H9 (cell line): ENCODE results near the gene WT1. TPM values are rescaled to one million over a fixed set of nuclear protein-coding genes. Genes with fewer than 3 reads are reported as not detected.

ENCODE experiments used
- DNase-seq: peaks from one replicate; pipeline ENCODE4 v3.0.0-alpha.2; 2017
- H2AFZ ChIP-seq: one replicate; pipeline ENCODE4 v1.6.1; 2013; ENCODE audit warnings: mild to moderate bottlenecking, low read length, control low read depth, moderate library complexity
- H2AK5ac ChIP-seq: 2 replicates; pipeline ENCODE4 v1.6.1; 2013; ENCODE audit warnings: low read length, control low read depth, mixed read lengths; ENCODE audit not compliant: insufficient read length
- H2BK120ac ChIP-seq: one replicate; pipeline ENCODE4 v1.6.1; 2013; ENCODE audit warnings: low read depth, mild to moderate bottlenecking, low read length, control low read depth, inconsistent platforms; ENCODE audit not compliant: poor library complexity, severe bottlenecking
- H2BK12ac ChIP-seq: 2 replicates; pipeline ENCODE4 v1.6.1; 2013; ENCODE audit warnings: low read length, control low read depth, mixed read lengths, low read depth; ENCODE audit not compliant: insufficient read length
- H2BK15ac ChIP-seq: 2 replicates; pipeline ENCODE4 v1.6.1; 2013; ENCODE audit warnings: low read depth, low read length, control low read depth
- H2BK20ac ChIP-seq: one replicate; pipeline ENCODE4 v1.6.1; 2013; ENCODE audit warnings: low read depth, mild to moderate bottlenecking, low read length, control low read depth, inconsistent platforms; ENCODE audit not compliant: poor library complexity, severe bottlenecking
- H2BK5ac ChIP-seq: 2 replicates; pipeline ENCODE4 v1.6.1; 2013; ENCODE audit warnings: low read length, control low read depth, mixed read lengths; ENCODE audit not compliant: insufficient read length
- H3K14ac ChIP-seq: 2 replicates; pipeline ENCODE4 v1.6.1; 2013; ENCODE audit warnings: low read length, control low read depth; ENCODE audit not compliant: insufficient read depth
- H3K18ac ChIP-seq: 2 replicates; pipeline ENCODE4 v1.6.1; 2013; ENCODE audit warnings: low read depth, mild to moderate bottlenecking, mixed read lengths, low read length, control low read depth; ENCODE audit not compliant: insufficient read length
- H3K23ac ChIP-seq: 2 replicates; pipeline ENCODE4 v1.6.1; 2013; ENCODE audit warnings: low read length, control low read depth, mixed read lengths, low read depth; ENCODE audit not compliant: insufficient read length
- H3K23me2 ChIP-seq: 2 replicates; pipeline ENCODE4 v1.6.1; 2013; ENCODE audit warnings: low read depth, mild to moderate bottlenecking, mixed read lengths, low read length, control low read depth; ENCODE audit not compliant: insufficient read length, poor library complexity, severe bottlenecking
- H3K27ac ChIP-seq: 2 replicates; pipeline ENCODE4 v1.5.1; 2013; ENCODE audit warnings: low read length, control low read depth, mixed read lengths, low read depth; ENCODE audit not compliant: insufficient read length
- H3K27me3 ChIP-seq: 2 replicates; pipeline ENCODE4 v1.6.1; 2013; ENCODE audit warnings: low read length, control low read depth, inconsistent platforms; ENCODE audit not compliant: insufficient read depth
- H3K4ac ChIP-seq: 2 replicates; pipeline ENCODE4 v1.6.1; 2013; ENCODE audit warnings: low read depth, mild to moderate bottlenecking, control low read depth, inconsistent platforms, low read length, moderate library complexity
- H3K4me1 ChIP-seq: 2 replicates; pipeline ENCODE4 v1.6.1; 2013; ENCODE audit warnings: low read length, control low read depth, inconsistent platforms; ENCODE audit not compliant: insufficient read depth
- H3K4me2 ChIP-seq: 2 replicates; pipeline ENCODE4 v1.6.1; 2013; ENCODE audit warnings: low read length, control low read depth, mixed read lengths; ENCODE audit not compliant: insufficient read length, insufficient read depth
- H3K56ac ChIP-seq: 2 replicates; pipeline ENCODE4 v1.6.1; 2013; ENCODE audit warnings: low read depth, mild to moderate bottlenecking, mixed read lengths, low read length, control low read depth; ENCODE audit not compliant: insufficient read length
- H3K79me1 ChIP-seq: 2 replicates; pipeline ENCODE4 v1.6.1; 2013; ENCODE audit warnings: low read depth, mild to moderate bottlenecking, moderate library complexity, low read length, control low read depth, inconsistent platforms; ENCODE audit not compliant: insufficient read depth, poor library complexity, severe bottlenecking
- H3K79me2 ChIP-seq: 2 replicates; pipeline ENCODE4 v1.6.1; 2013; ENCODE audit warnings: low read length, control low read depth, inconsistent platforms; ENCODE audit not compliant: insufficient read depth
- H3K9ac ChIP-seq: 2 replicates; pipeline ENCODE4 v1.6.1; 2013; ENCODE audit warnings: low read length, control low read depth, mixed read lengths; ENCODE audit not compliant: insufficient read length; ENCODE audit errors: extremely low read depth
- H3K9me3 ChIP-seq: one replicate; pipeline ENCODE4 v1.6.1; 2013; ENCODE audit warnings: low read depth, low read length, inconsistent platforms; ENCODE audit not compliant: control insufficient read depth
- H3T11ph ChIP-seq: one replicate; pipeline ENCODE4 v1.6.1; 2013; ENCODE audit warnings: mild to moderate bottlenecking, low read length, control low read depth, inconsistent platforms
- H4K20me1 ChIP-seq: one replicate; pipeline ENCODE4 v1.6.1; 2013; ENCODE audit not compliant: control insufficient read depth, insufficient read length, insufficient read depth
- H4K5ac ChIP-seq: 2 replicates; pipeline ENCODE4 v1.6.1; 2013; ENCODE audit warnings: low read depth, mild to moderate bottlenecking, mixed read lengths, low read length, control low read depth; ENCODE audit not compliant: insufficient read length
- H4K8ac ChIP-seq: replicated peaks from 2 replicates; pipeline ENCODE4 v1.6.1; 2013; ENCODE audit warnings: low read length, control low read depth, mixed read lengths, low read depth; ENCODE audit not compliant: insufficient read length
- H4K91ac ChIP-seq: 2 replicates; pipeline ENCODE4 v1.6.1; 2013; ENCODE audit warnings: low read depth, mild to moderate bottlenecking, moderate library complexity, mixed read lengths, low read length, control low read depth; ENCODE audit not compliant: insufficient read length
- H3K27ac Mint-ChIP-seq, 3 experiments: 2 replicates in 2 of 3; 3 replicates in 1 of 3; pipeline ENCODE4 v1.8.0; 2020 to 2021; ENCODE audit warnings: mixed read lengths in 3 of 3, mild to moderate bottlenecking in 1 of 3, moderate library complexity in 1 of 3
- H3K27me3 Mint-ChIP-seq: 2 replicates; pipeline ENCODE4 v1.8.0; 2021; ENCODE audit warnings: low read depth, mild to moderate bottlenecking, moderate library complexity, mixed read lengths
- H3K36me3 Mint-ChIP-seq, 3 experiments: 2 replicates in 2 of 3; 3 replicates in 1 of 3; pipeline ENCODE4 v1.8.0; 2020 to 2021; ENCODE audit warnings: low read depth in 3 of 3, mixed read lengths in 3 of 3; ENCODE audit not compliant: insufficient read depth in 1 of 3
- H3K4me1 Mint-ChIP-seq, 2 experiments: 2 replicates each; pipeline ENCODE4 v1.8.0; 2020; ENCODE audit warnings: mixed read lengths in 2 of 2
- H3K4me3 Mint-ChIP-seq, 2 experiments: 2 replicates in 1 of 2; 3 replicates in 1 of 2; pipeline ENCODE4 v1.8.0; 2020 to 2021; ENCODE audit warnings: mild to moderate bottlenecking in 2 of 2, mixed read lengths in 2 of 2, moderate library complexity in 1 of 2
- H3K9me3 Mint-ChIP-seq, 2 experiments: 2 replicates in 1 of 2; 3 replicates in 1 of 2; pipeline ENCODE4 v1.8.0; 2020; ENCODE audit warnings: mild to moderate bottlenecking in 2 of 2, mixed read lengths in 2 of 2, moderate library complexity in 1 of 2
- CTCF ChIP-seq: fragments of 200-600 bp; sonication (generic); conservative IDR thresholded peaks from 3 replicates; pipeline ENCODE4 v1.8.0; 2021; ENCODE audit warnings: antibody characterized with exemption, mild to moderate bottlenecking
- WGBS: extraction: QIAGEN DNeasy Blood & Tissue Kit; methylation state at CpG from one replicate; pipeline ENCODE4 v1.1.7; 2013; ENCODE audit warnings: missing lambda C conversion rate, low lambda C conversion rate, mixed read lengths; ENCODE audit not compliant: insufficient read length; ENCODE audit errors: extremely low coverage; 5-methylcytosine and 5-hydroxymethylcytosine counted together
- total RNA-seq: library from RNA; stranded (reverse); gene quantifications from 2 replicates; pipeline ENCODE4 v1.2.1, GENCODE V29; 2021

WT1 gene
- total RNA-seq, 1 experiment from 2014 or later: 0.20 TPM

- DNase-seq: no peak
- H3K4ac ChIP-seq: no peak overlapping the region
- H3K27me3 ChIP-seq: no peaks in the 10 kb centered on the region
- H3K79me1 ChIP-seq: no peaks in the 10 kb centered on the region
- no CpG with 5 or more reads among the region's 8 CpGs for WGBS
- no peak overlapping the region for H3K27ac ChIP-seq
- H3K79me2 ChIP-seq: no peaks in the 10 kb centered on the region
- Mint-ChIP-seq H3K9me3 (no peaks in the 10 kb centered on the region), H3K27me3 (peaks cover 13% of the 10 kb centered on the region), H3K4me1 (peaks cover 3 to 8% of the 10 kb centered on the region in 2 experiments; a peak in 3 of 4 replicates), H3K36me3 (no peaks in the 10 kb centered on the region), H3K4me3 (no peak overlapping the region), H3K27ac (no peak overlapping the region)
- no peak overlapping the region for H2BK5ac ChIP-seq
- no peaks in the 10 kb centered on the region for H3K9me3 ChIP-seq
- H3K23me2 ChIP-seq: no peaks in the 10 kb centered on the region
- no peaks in the 10 kb centered on the region for H3K4me1 ChIP-seq
- no peak overlapping the region for H4K8ac ChIP-seq
- H3K14ac ChIP-seq: no peak overlapping the region
- H4K5ac ChIP-seq: no peak overlapping the region
- H2BK20ac ChIP-seq: no peak overlapping the region
- no peak overlapping the region for H2BK12ac ChIP-seq
- H3K23ac ChIP-seq: no peak overlapping the region
- H3T11ph ChIP-seq: no peak overlapping the region
- H2BK15ac ChIP-seq: 0 out of 2 replicates have a peak overlapping the region, but pooled peaks have one; percentile 37
- H3K4me2 ChIP-seq: no peak overlapping the region
- no peak overlapping the region for H3K18ac ChIP-seq
- H2AK5ac ChIP-seq: no peak overlapping the region
- no peak overlapping the region for H4K91ac ChIP-seq
- no peak overlapping the region for H2AFZ ChIP-seq
- no peak overlapping the region for H3K9ac ChIP-seq
- no peak for TF ChIP-seq CTCF
- no peaks in the 10 kb centered on the region for H4K20me1 ChIP-seq
- H3K56ac ChIP-seq: no peak overlapping the region
- H2BK120ac ChIP-seq: no peak overlapping the region
Measured at GRCh38 chr11:32391956-32392553, 43.3 kb downstream of the WT1 start.
